Naive thymus-derived CD4-positive, alpha-beta T cell (primary cell): ENCODE measurements around the gene HDAC10. TPM values are rescaled to one million over a fixed set of nuclear protein-coding genes. Genes with fewer than 3 reads are reported as not detected.

ENCODE experiments used
- ATAC-seq: fragments of 150-1000 bp; cut with Tn5 transposase; 2 replicates; pipeline ENCODE4 v1.10.0; 2021; ENCODE audit warnings: mild to moderate bottlenecking, moderate library complexity
- CTCF ChIA-PET: fragments of 350-600 bp; sonication (Branson Sonifier 250); formaldehyde crosslinking; loops from one replicate; lab custom pipeline; 2021; ENCODE audit warnings: antibody characterized with exemption; lab: Charles Lee
- POLR2A ChIA-PET: fragments of 350-600 bp; sonication (Branson Sonifier 250); formaldehyde crosslinking; loops from one replicate; lab custom pipeline; 2021; ENCODE audit warnings: antibody characterized with exemption, inconsistent platforms; lab: Charles Lee
- DNase-seq, 9 donors: peaks; one replicate each; pipeline versions ENCODE4 v3.0.0 to v3.0.0-alpha.2; 2020 to 2022; ENCODE audit warnings: mixed read lengths in 1 of 9
- H3K27ac ChIP-seq: one replicate; pipeline ENCODE4 v1.7.0; 2013; ENCODE audit warnings: mild to moderate bottlenecking, low read depth, low read length, moderate library complexity
- H3K27me3 ChIP-seq, 2 donors: one replicate each; pipeline ENCODE4 v1.7.0; 2013; ENCODE audit warnings: low read length in 2 of 2, mild to moderate bottlenecking in 2 of 2, moderate library complexity in 2 of 2; ENCODE audit not compliant: control insufficient read depth in 2 of 2, insufficient read depth in 2 of 2
- H3K36me3 ChIP-seq, 3 experiments: 1 replicate in 2 of 3; 2 replicates in 1 of 3; pipeline ENCODE4 v1.7.0; 2013; ENCODE audit warnings: low read length in 3 of 3, mild to moderate bottlenecking in 3 of 3, moderate library complexity in 1 of 3; ENCODE audit not compliant: insufficient read depth in 3 of 3, control insufficient read depth in 2 of 3
- H3K4me1 ChIP-seq, 2 donors: one replicate each; pipeline ENCODE4 v1.7.0; 2013; ENCODE audit warnings: low read length in 2 of 2, mild to moderate bottlenecking in 2 of 2, moderate library complexity in 1 of 2; ENCODE audit not compliant: control insufficient read depth in 2 of 2, insufficient read depth in 2 of 2
- H3K4me3 ChIP-seq: 2 replicates; pipeline ENCODE4 v1.7.0; 2013; ENCODE audit warnings: mild to moderate bottlenecking, low read length
- H3K9me3 ChIP-seq, 3 experiments: 1 replicate in 2 of 3; 2 replicates in 1 of 3; pipeline ENCODE4 v1.7.0; 2013; ENCODE audit warnings: low read length in 3 of 3; ENCODE audit not compliant: control insufficient read depth in 2 of 3
- H3K27ac Mint-ChIP-seq, 9 donors: one replicate each; pipeline ENCODE4 v1.8.0; 2020 to 2022; ENCODE audit warnings: mixed read lengths in 9 of 9, mild to moderate bottlenecking in 8 of 9, moderate library complexity in 5 of 9, inconsistent platforms in 2 of 9
- H3K27me3 Mint-ChIP-seq, 5 donors: one replicate each; pipeline ENCODE4 v1.8.0; 2021 to 2022; ENCODE audit warnings: mixed read lengths in 5 of 5, mild to moderate bottlenecking in 1 of 5
- H3K36me3 Mint-ChIP-seq, 5 donors: one replicate each; pipeline ENCODE4 v1.8.0; 2020 to 2022; ENCODE audit warnings: mixed read lengths in 5 of 5, mild to moderate bottlenecking in 3 of 5, inconsistent platforms in 1 of 5
- H3K4me1 Mint-ChIP-seq, 7 donors: one replicate each; pipeline ENCODE4 v1.8.0; 2020 to 2022; ENCODE audit warnings: mixed read lengths in 7 of 7, mild to moderate bottlenecking in 3 of 7, inconsistent platforms in 1 of 7
- H3K4me3 Mint-ChIP-seq, 10 donors: one replicate each; pipeline ENCODE4 v1.8.0; 2020 to 2022; ENCODE audit warnings: mild to moderate bottlenecking in 10 of 10, mixed read lengths in 10 of 10, moderate library complexity in 6 of 10, inconsistent platforms in 2 of 10
- H3K9me3 Mint-ChIP-seq, 11 donors: one replicate each; pipeline ENCODE4 v1.8.0; 2020 to 2022; ENCODE audit warnings: mixed read lengths in 11 of 11, mild to moderate bottlenecking in 4 of 11, inconsistent platforms in 1 of 11, moderate library complexity in 1 of 11
- intact Hi-C, 2 donors: fragments of 100-400 bp; cut with micrococcal nuclease; formaldehyde crosslinking; loops; one replicate each; pipeline ENCODE4 v1.15.1; 2023
- polyA plus RNA-seq, 2 donors: library from polyadenylated mRNA; unstranded; fragments of 300-500 nt; fragmentation: Illumina TruSeq; gene quantifications; one replicate each; pipeline ENCODE4 v1.2.3, GENCODE V29; 2021
- total RNA-seq, 6 experiments: library from RNA in 5 of 6; stranded (reverse) in 5 of 6; gene quantifications; 1 replicate in 5 of 6; 2 replicates in 1 of 6; pipeline ENCODE4 v1.2.3 and lab custom pipeline; 2021 to 2026

Gene HDAC10
- total and polyA plus RNA-seq, 7 experiments from 2014 or later: 7.1 to 139 (median 98.7) TPM

- peaks cover 2 to 25% (median 15%) of the 10 kb centered on the region in 5 donors for H3K27me3 Mint-ChIP-seq
- H3K36me3 Mint-ChIP-seq: no peaks in the 10 kb centered on the region
- H3K9me3 Mint-ChIP-seq: no peaks in the 10 kb centered on the region
- ChIA-PET POLR2A (no interaction called here), CTCF (no interaction called here)
- DNase-seq (no peak), ATAC-seq (no peak)
- no peak overlapping the region for H3K4me3 ChIP-seq
- H3K27me3 ChIP-seq: no peaks in the 10 kb centered on the region
- H3K4me1 ChIP-seq: no peaks in the 10 kb centered on the region
- intact Hi-C loops: no loop called here
- H3K36me3 ChIP-seq: no peaks in the 10 kb centered on the region
- H3K4me1 Mint-ChIP-seq: peaks cover 0 to 9% (median 2%) of the 10 kb centered on the region in 7 donors
- no peak overlapping the region for H3K4me3 Mint-ChIP-seq
- no peaks in the 10 kb centered on the region for H3K9me3 ChIP-seq
- no peak overlapping the region for H3K27ac Mint-ChIP-seq
- no peak overlapping the region for H3K27ac ChIP-seq
Measured at GRCh38 chr22:50297510-50298265, 46.6 kb upstream of the HDAC10 start.

- Mint-ChIP-seq H3K36me3 (no peaks in the 10 kb centered on the region), H3K27ac (peak overlapping the region in 1 of 9 donors; percentile 38), H3K27me3 (peaks cover 6 to 31% (median 19%) of the 10 kb centered on the region in 5 donors), H3K4me1 (peaks cover 0 to 11% (median 6%) of the 10 kb centered on the region in 7 donors), H3K4me3 (no peak overlapping the region), H3K9me3 (no peaks in the 10 kb centered on the region)
- Histone ChIP-seq H3K4me3 (no peak overlapping the region), H3K4me1 (peaks cover 0 to 4% of the 10 kb centered on the region in 2 donors), H3K9me3 (no peaks in the 10 kb centered on the region), H3K36me3 (no peaks in the 10 kb centered on the region), H3K27ac (no peak overlapping the region), H3K27me3 (no peaks in the 10 kb centered on the region)
- CTCF ChIA-PET: no interaction called here
- POLR2A ChIA-PET: no interaction called here
- intact Hi-C loops: no loop called here
- ATAC-seq (no peak), DNase-seq (no peak)
Measured at GRCh38 chr22:50296658-50297490, 45.8 kb upstream of the HDAC10 start.

- H3K9me3 Mint-ChIP-seq: no peaks in the 10 kb centered on the region
- ATAC-seq: no peak
- peaks cover 0 to 11% (median 6%) of the 10 kb centered on the region in 7 donors for H3K4me1 Mint-ChIP-seq
- peaks cover 6 to 31% (median 24%) of the 10 kb centered on the region in 5 donors for H3K27me3 Mint-ChIP-seq
- Histone ChIP-seq H3K4me1 (peaks cover 0 to 4% of the 10 kb centered on the region in 2 donors), H3K36me3 (no peaks in the 10 kb centered on the region), H3K9me3 (no peaks in the 10 kb centered on the region), H3K4me3 (no peak overlapping the region), H3K27me3 (no peaks in the 10 kb centered on the region), H3K27ac (no peak overlapping the region)
- ChIA-PET POLR2A (no interaction called here), CTCF (no interaction called here)
- no peak for DNase-seq
- intact Hi-C loops: no loop called here
- H3K27ac Mint-ChIP-seq: no peak overlapping the region
- H3K36me3 Mint-ChIP-seq: no peaks in the 10 kb centered on the region
- no peak overlapping the region for H3K4me3 Mint-ChIP-seq
Measured at GRCh38 chr22:50294319-50294656, 43.2 kb upstream of the HDAC10 start.

GRCh38 chr22:50293441-50294318, 42.6 kb upstream of the HDAC10 start:
- H3K4me1 ChIP-seq: peaks cover 0 to 4% of the 10 kb centered on the region in 2 donors
- peaks cover 0 to 8% (median 6%) of the 10 kb centered on the region in 7 donors for H3K4me1 Mint-ChIP-seq
- no peaks in the 10 kb centered on the region for H3K36me3 Mint-ChIP-seq
- no peaks in the 10 kb centered on the region for H3K27me3 ChIP-seq
- no peak overlapping the region for H3K4me3 ChIP-seq
- H3K27ac Mint-ChIP-seq: no peak overlapping the region
- ChIA-PET CTCF (no interaction called here), POLR2A (no interaction called here)
- no peaks in the 10 kb centered on the region for H3K36me3 ChIP-seq
- ATAC-seq (peak; percentile 24), DNase-seq (no peak)
- H3K4me3 Mint-ChIP-seq: peak overlapping the region in 2 of 10 donors; percentile 33 to 45
- peaks cover 6 to 34% (median 24%) of the 10 kb centered on the region in 5 donors for H3K27me3 Mint-ChIP-seq
- H3K9me3 Mint-ChIP-seq: no peaks in the 10 kb centered on the region
- H3K9me3 ChIP-seq: no peaks in the 10 kb centered on the region
- no peak overlapping the region for H3K27ac ChIP-seq
- intact Hi-C loops: no loop called here

- H3K27ac Mint-ChIP-seq: peak overlapping the region in 1 of 9 donors; percentile 45
- no peak overlapping the region for H3K4me3 ChIP-seq
- POLR2A ChIA-PET: no interaction called here
- CTCF ChIA-PET: no interaction called here
- no peaks in the 10 kb centered on the region for H3K9me3 ChIP-seq
- no peaks in the 10 kb centered on the region for H3K36me3 Mint-ChIP-seq
- ATAC-seq (peak; percentile 32), DNase-seq (no peak)
- H3K27ac ChIP-seq: no peak overlapping the region
- intact Hi-C loops: no loop called here
- H3K4me1 Mint-ChIP-seq: peaks cover 0 to 7% (median 6%) of the 10 kb centered on the region in 7 donors
- no peaks in the 10 kb centered on the region for H3K27me3 ChIP-seq
- H3K4me1 ChIP-seq: peaks cover 0 to 4% of the 10 kb centered on the region in 2 donors
- peak overlapping the region in 6 of 10 donors; percentile 22 to 67 (median 36) for H3K4me3 Mint-ChIP-seq
- H3K36me3 ChIP-seq: no peaks in the 10 kb centered on the region
- H3K9me3 Mint-ChIP-seq: no peaks in the 10 kb centered on the region
- peaks cover 6 to 29% (median 18%) of the 10 kb centered on the region in 5 donors for H3K27me3 Mint-ChIP-seq
Measured at GRCh38 chr22:50292643-50293440, 41.8 kb upstream of the HDAC10 start.
